ENCODE data around the gene ZNF385C.
"Not testable (repeated sequence)": the region's sequence is repeated elsewhere in the genome, so short reads cannot be mapped to it uniquely, and the experiment has no call there.

ZNF385C gene

DNA sequence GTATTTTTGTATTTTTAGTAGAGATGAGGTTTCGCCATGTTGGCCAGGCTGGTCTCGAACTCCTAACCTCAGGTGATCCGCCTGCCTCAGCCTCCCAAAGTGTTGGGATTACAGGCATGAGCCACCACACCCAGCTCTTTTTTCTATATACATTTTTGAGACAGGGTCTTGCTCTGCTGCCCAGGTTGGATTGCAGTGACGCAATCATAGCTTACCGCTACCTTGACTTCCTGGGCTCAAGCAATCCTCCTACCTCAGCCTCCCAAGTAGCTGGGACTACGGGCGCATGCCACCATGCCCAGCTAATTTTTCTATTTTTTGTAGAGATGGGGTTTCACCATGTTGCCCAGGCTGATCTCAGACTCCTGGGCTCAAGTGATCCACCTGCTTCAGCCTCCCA lies 42.4 kb upstream of the ZNF385C start:
- not testable (repeated sequence) for H3K18ac ChIP-seq (ENCODE audit: low read length); H3K9ac ChIP-seq (ENCODE audit: low read length); H3K27ac ChIP-seq (ENCODE audit: low read depth, low read length); H2BK15ac ChIP-seq (replicated peaks; ENCODE audit: low read depth); H3K36me3 ChIP-seq (ENCODE audit: control insufficient read depth, insufficient read depth, low read length); H2BK5ac ChIP-seq (ENCODE audit: low read length); H3K4ac ChIP-seq (ENCODE audit: low read depth, low read length); H4K5ac ChIP-seq (ENCODE audit: low read length); H3K4me1 ChIP-seq (ENCODE audit: control insufficient read depth, low read depth, low read length); H2BK120ac ChIP-seq (ENCODE audit: low read depth, low read length); DNase-seq; H3K56ac ChIP-seq (ENCODE audit: low read length); H3K23ac ChIP-seq (ENCODE audit: low read length); H4K8ac ChIP-seq (ENCODE audit: low read depth, low read length); H3K4me3 ChIP-seq (ENCODE audit: low read length); H2AK5ac ChIP-seq (ENCODE audit: low read length); H3K27me3 ChIP-seq (ENCODE audit: insufficient read depth, low read length, poor library complexity); H3K4me2 ChIP-seq (ENCODE audit: low read length)
- H3K79me1 ChIP-seq (ENCODE audit: low read length), result peaks cover 32% of the 10 kb centered on the region
- H3K79me2 ChIP-seq (ENCODE audit: control insufficient read depth, insufficient read depth, low read length), result peaks cover 34% of the 10 kb centered on the region
- no CpG with 5 or more reads among the region's 7 CpGs for WGBS (ENCODE audit: extremely low coverage, insufficient coverage, low lambda C conversion rate)

GRCh38 chr17:42138749-42139492 lies 40.6 kb upstream of the ZNF385C start:
- H2BK5ac ChIP-seq (ENCODE audit: low read length), result no peak overlapping the region
- H3K4me3 ChIP-seq (ENCODE audit: low read length), result no peak overlapping the region
- no peaks in the 10 kb centered on the region for H3K27me3 ChIP-seq (ENCODE audit: insufficient read depth, low read length, poor library complexity)
- no peak overlapping the region for H2AK5ac ChIP-seq (ENCODE audit: low read length)
- no peak overlapping the region for H3K4ac ChIP-seq (ENCODE audit: low read depth, low read length)
- peaks cover 4% of the 10 kb centered on the region for H3K36me3 ChIP-seq (ENCODE audit: control insufficient read depth, insufficient read depth, low read length)
- no peak overlapping the region for H2BK15ac ChIP-seq (replicated peaks; ENCODE audit: low read depth)
- no CpG with 5 or more reads among the region's 7 CpGs for WGBS (ENCODE audit: extremely low coverage, insufficient coverage, low lambda C conversion rate)
- H3K23ac ChIP-seq (ENCODE audit: low read length), result no peak overlapping the region
- no peak overlapping the region for H3K56ac ChIP-seq (ENCODE audit: low read length)
- no peak overlapping the region for H3K9ac ChIP-seq (ENCODE audit: low read length)
- no peak overlapping the region for H4K5ac ChIP-seq (ENCODE audit: low read length)
- no peak overlapping the region for H3K4me2 ChIP-seq (ENCODE audit: low read length)
- peaks cover 35% of the 10 kb centered on the region for H3K79me2 ChIP-seq (ENCODE audit: control insufficient read depth, insufficient read depth, low read length)
- no peak overlapping the region for H2BK120ac ChIP-seq (ENCODE audit: low read depth, low read length)
- peaks cover 6% of the 10 kb centered on the region for H3K4me1 ChIP-seq (ENCODE audit: control insufficient read depth, low read depth, low read length)
- DNase-seq, result no peak
- H4K8ac ChIP-seq (ENCODE audit: low read depth, low read length), result no peak overlapping the region
- no peak overlapping the region for H3K18ac ChIP-seq (ENCODE audit: low read length)
- peaks cover 35% of the 10 kb centered on the region for H3K79me1 ChIP-seq (ENCODE audit: low read length)
- no peak overlapping the region for H3K27ac ChIP-seq (ENCODE audit: low read depth, low read length)

GRCh38 chr17:42136654-42137051 lies 38.4 kb upstream of the ZNF385C start:
- no peak overlapping the region for H2AK5ac ChIP-seq (ENCODE audit: low read length)
- no peak overlapping the region for H3K56ac ChIP-seq (ENCODE audit: low read length)
- no peak overlapping the region for H2BK120ac ChIP-seq (ENCODE audit: low read depth, low read length)
- H3K4me2 ChIP-seq (ENCODE audit: low read length), result no peak overlapping the region
- no peak overlapping the region for H3K9ac ChIP-seq (ENCODE audit: low read length)
- H3K4me1 ChIP-seq (ENCODE audit: control insufficient read depth, low read depth, low read length), result peaks cover 6% of the 10 kb centered on the region
- no CpG with 5 or more reads among the region's 3 CpGs for WGBS (ENCODE audit: extremely low coverage, insufficient coverage, low lambda C conversion rate)
- no peak overlapping the region for H4K8ac ChIP-seq (ENCODE audit: low read depth, low read length)
- no peak overlapping the region for H3K27ac ChIP-seq (ENCODE audit: low read depth, low read length)
- peaks cover 32% of the 10 kb centered on the region for H3K79me2 ChIP-seq (ENCODE audit: control insufficient read depth, insufficient read depth, low read length)
- H3K4ac ChIP-seq (ENCODE audit: low read depth, low read length), result no peak overlapping the region
- H3K4me3 ChIP-seq (ENCODE audit: low read length), result no peak overlapping the region
- no peak overlapping the region for H4K5ac ChIP-seq (ENCODE audit: low read length)
- H2BK15ac ChIP-seq (replicated peaks; ENCODE audit: low read depth), result no peak overlapping the region
- H3K27me3 ChIP-seq (ENCODE audit: insufficient read depth, low read length, poor library complexity), result no peaks in the 10 kb centered on the region
- peaks cover 41% of the 10 kb centered on the region for H3K79me1 ChIP-seq (ENCODE audit: low read length)
- DNase-seq, result no peak
- H3K18ac ChIP-seq (ENCODE audit: low read length), result no peak overlapping the region
- H2BK5ac ChIP-seq (ENCODE audit: low read length), result no peak overlapping the region
- no peaks in the 10 kb centered on the region for H3K36me3 ChIP-seq (ENCODE audit: control insufficient read depth, insufficient read depth, low read length)
- H3K23ac ChIP-seq (ENCODE audit: low read length), result no peak overlapping the region

DNA sequence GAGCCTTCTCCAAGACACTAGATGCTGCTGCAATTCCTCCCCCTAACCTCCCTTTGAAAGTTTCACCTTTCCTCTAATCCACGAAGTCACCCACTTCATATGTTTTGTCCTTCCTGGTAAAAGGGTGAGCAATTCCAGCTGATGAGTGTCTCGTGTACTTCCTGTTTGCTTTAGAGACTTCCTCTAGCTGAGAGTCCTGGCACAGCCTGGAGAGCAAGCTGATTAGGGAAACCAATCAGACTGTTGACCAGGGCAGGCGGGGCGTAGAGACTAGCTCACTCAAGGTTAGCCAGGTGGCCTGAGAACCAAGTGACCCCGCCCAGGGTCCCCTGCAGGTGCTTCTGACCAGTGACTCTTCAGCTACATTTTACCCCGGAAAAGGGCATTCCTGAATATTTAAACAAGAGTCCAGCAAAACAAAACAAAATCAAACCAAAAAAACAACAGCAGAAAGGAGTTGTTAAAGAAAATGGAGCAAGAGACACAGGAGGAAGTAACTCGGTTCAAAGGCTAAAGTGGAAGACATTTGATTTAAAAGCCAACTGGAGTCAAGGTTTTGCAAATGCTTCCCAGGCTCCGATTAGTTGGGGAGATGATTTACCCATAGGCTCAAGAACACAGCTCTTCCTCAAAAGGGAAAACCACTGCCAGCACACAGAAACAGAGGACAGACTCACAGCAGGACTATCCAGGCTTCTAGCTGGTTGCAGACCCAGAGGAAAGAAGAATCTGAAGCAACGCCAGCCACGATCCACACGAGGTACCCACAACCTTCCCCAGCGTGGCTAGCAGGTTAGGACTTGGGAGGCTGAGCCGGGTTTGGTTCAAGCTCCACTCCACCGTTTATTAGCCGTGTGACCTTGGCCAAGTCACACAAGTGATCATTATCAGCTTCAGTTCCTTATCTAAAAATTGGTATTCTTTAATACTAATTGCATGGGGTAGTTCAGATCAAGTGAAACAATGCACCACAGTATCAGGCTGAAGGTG lies 37.7 kb upstream of the ZNF385C start:
- Histone ChIP-seq H3K79me2 (ENCODE audit: control insufficient read depth, insufficient read depth, low read length) (peaks cover 28% of the 10 kb centered on the region), H3K4me3 (ENCODE audit: low read length) (no peak overlapping the region), H2BK120ac (ENCODE audit: low read depth, low read length) (no peak overlapping the region), H4K5ac (ENCODE audit: low read length) (no peak overlapping the region), H4K8ac (ENCODE audit: low read depth, low read length) (no peak overlapping the region), H3K4me1 (ENCODE audit: control insufficient read depth, low read depth, low read length) (peaks cover 6% of the 10 kb centered on the region), H3K4ac (ENCODE audit: low read depth, low read length) (no peak overlapping the region), H3K36me3 (ENCODE audit: control insufficient read depth, insufficient read depth, low read length) (no peaks in the 10 kb centered on the region), H3K4me2 (ENCODE audit: low read length) (no peak overlapping the region), H3K27me3 (ENCODE audit: insufficient read depth, low read length, poor library complexity) (no peaks in the 10 kb centered on the region), H3K27ac (ENCODE audit: low read depth, low read length) (no peak overlapping the region), H3K56ac (ENCODE audit: low read length) (no peak overlapping the region), H3K79me1 (ENCODE audit: low read length) (peaks cover 38% of the 10 kb centered on the region), H2BK15ac (replicated peaks; ENCODE audit: low read depth) (no peak overlapping the region), H2BK5ac (ENCODE audit: low read length) (no peak overlapping the region), H3K9ac (ENCODE audit: low read length) (no peak overlapping the region), H3K18ac (ENCODE audit: low read length) (no peak overlapping the region), H3K23ac (ENCODE audit: low read length) (no peak overlapping the region), H2AK5ac (ENCODE audit: low read length) (no peak overlapping the region)
- WGBS (ENCODE audit: extremely low coverage, insufficient coverage, low lambda C conversion rate), result no CpG with 5 or more reads among the region's 15 CpGs
- DNase-seq, result peak; percentile 74

GRCh38 chr17:42135151-42135550 lies 36.9 kb upstream of the ZNF385C start:
- Histone ChIP-seq H4K8ac (ENCODE audit: low read depth, low read length) (no peak overlapping the region), H4K5ac (ENCODE audit: low read length) (no peak overlapping the region), H2BK120ac (ENCODE audit: low read depth, low read length) (no peak overlapping the region), H3K18ac (ENCODE audit: low read length) (no peak overlapping the region), H3K4me3 (ENCODE audit: low read length) (no peak overlapping the region), H3K23ac (ENCODE audit: low read length) (no peak overlapping the region), H3K36me3 (ENCODE audit: control insufficient read depth, insufficient read depth, low read length) (no peaks in the 10 kb centered on the region), H2AK5ac (ENCODE audit: low read length) (no peak overlapping the region), H3K4me1 (ENCODE audit: control insufficient read depth, low read depth, low read length) (peaks cover 6% of the 10 kb centered on the region), H2BK5ac (ENCODE audit: low read length) (no peak overlapping the region), H3K4ac (ENCODE audit: low read depth, low read length) (no peak overlapping the region), H3K27ac (ENCODE audit: low read depth, low read length) (no peak overlapping the region), H2BK15ac (replicated peaks; ENCODE audit: low read depth) (no peak overlapping the region), H3K79me1 (ENCODE audit: low read length) (peaks cover 38% of the 10 kb centered on the region), H3K56ac (ENCODE audit: low read length) (no peak overlapping the region), H3K79me2 (ENCODE audit: control insufficient read depth, insufficient read depth, low read length) (peaks cover 28% of the 10 kb centered on the region), H3K4me2 (ENCODE audit: low read length) (no peak overlapping the region), H3K9ac (ENCODE audit: low read length) (no peak overlapping the region), H3K27me3 (ENCODE audit: insufficient read depth, low read length, poor library complexity) (no peaks in the 10 kb centered on the region)
- WGBS (ENCODE audit: extremely low coverage, insufficient coverage, low lambda C conversion rate), result no CpG with 5 or more reads among the region's 6 CpGs
- DNase-seq, result no peak

Data from mesendoderm (in vitro differentiated cells).